Hematopoietic multipotent progenitor cell treated with erythropoietin and hydrocortisone succinate and interleukin-3 and kit ligand, for 4 days (in vitro differentiated cells): ENCODE results near the gene CELSR2.

Experiments
- DNase-seq: peaks from one replicate; pipeline ENCODE4 v3.0.0-alpha.2; 2015

Gene CELSR2

DNA sequence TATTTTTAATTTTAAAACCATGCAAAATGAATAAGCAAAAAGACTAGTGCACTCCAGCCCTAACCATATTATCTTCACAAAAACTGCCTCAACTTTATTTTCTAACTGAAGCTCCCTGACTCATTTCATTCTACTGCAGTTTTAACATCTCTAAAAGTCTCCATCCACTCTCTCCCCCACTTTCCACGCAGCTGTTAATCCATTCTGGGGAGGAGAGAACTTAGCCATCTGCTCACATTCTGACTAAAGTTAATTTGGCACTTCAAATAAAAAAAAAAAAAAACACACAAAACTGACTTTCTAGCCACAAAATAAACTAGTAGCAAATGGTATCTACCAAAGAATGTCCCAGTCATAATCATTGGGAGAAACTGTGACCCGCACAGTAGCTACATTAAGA is 62.9 kb downstream of the CELSR2 start:
- no peak for DNase-seq

DNA sequence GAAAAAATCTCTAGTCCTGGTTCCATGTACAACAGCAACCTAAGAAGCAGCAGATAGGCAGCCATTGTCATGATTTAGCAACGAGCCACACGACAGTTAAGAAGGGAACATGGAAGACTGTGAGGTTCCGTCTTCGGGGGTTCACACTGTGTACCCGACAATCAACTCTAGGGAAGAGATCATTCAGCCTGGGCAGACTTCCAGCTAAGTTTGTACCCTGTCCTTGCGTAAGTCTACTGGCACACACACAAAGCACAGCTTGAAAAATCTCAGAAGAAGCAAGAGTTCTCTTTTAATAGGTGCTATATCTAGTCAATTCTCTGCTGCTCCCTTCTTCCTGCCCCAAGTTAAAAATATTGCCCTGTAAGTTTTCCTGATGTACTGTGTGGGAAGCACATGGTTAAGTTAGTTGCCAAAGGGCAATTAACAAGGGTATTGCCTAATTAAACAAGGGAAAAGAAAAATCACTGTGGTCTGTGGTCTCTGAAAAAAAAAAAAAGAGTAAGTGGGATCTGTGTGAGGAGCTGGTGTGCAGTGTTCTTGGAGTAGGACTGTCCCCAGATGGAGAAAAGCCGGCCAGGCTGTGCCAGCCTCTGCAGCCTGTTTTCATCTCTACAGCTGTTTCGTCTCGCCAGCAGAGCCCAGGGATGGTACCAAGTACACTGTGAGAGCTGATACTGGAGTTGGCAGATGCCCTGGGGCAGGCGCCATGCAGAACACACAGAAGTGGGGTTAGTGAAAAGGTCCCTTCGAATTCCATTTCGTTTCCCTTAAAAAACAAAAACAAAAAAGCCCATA is 63.8 kb downstream of the CELSR2 start:
- DNase-seq = no peak

GRCh38 chr1:109314795-109315194 is 65.5 kb downstream of the CELSR2 start:
- no peak for DNase-seq

DNA sequence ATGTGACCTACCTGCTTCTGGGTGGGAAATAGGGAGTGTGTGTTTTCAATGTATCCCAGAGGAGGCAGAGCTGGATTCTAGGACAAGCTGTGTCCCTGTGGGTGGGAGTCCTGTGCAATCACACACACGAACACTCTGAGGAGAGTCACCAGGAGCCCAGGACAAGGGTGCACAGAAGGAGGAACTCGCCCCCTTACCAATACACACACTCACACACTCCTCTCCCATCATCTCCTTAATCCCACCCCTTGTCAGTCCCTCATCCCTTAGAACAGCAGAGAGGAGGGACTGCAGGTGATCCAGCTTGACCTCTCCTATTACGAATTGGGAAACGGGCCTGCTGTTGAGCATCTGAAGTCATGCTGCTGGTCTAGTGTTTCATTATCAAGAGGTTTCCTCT is 65.9 kb downstream of the CELSR2 start:
- no peak for DNase-seq

- peak; percentile 65 for DNase-seq
Observed at GRCh38 chr1:109316506-109316905, 67.2 kb downstream of the CELSR2 start.

DNA sequence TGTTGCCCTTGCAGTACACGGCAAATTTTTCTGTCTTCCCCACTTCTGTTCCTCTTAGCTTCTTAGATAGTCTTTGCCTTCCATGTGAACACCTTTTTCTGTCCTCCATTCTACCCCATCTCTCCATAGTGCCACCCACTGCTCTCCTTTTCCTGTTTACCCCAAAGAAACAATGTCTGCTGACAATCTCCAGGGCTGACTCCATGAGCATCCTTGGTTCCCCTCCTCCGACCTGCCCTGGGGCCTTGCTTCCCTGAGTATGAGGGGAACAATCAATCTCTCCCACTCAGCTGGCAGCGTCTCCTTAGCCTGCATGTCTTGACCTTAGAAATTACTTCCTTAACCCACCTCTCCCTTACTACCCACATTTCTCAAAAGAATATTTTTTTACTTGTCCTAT is 69.8 kb downstream of the CELSR2 start:
- no peak for DNase-seq

GRCh38 chr1:109322974-109323373 is 73.6 kb downstream of the CELSR2 start:
- no peak for DNase-seq
